Smooth muscle cell (in vitro differentiated cells): ENCODE measurements around the gene EVI2B. TPM values are rescaled to one million over a fixed set of nuclear protein-coding genes. Genes with fewer than 3 reads are reported as not detected.
"Not testable (repeated sequence)": the region's sequence is repeated elsewhere in the genome, so short reads cannot be mapped to it uniquely, and the experiment has no call there.

ENCODE experiments used
- DNase-seq: peaks from one replicate; lab custom pipeline; 2025; ENCODE audit not compliant: unreplicated experiment; lab: John Stamatoyannopoulos, UW
- H2AFZ ChIP-seq: fragments of 200-600 bp; sonication (generic); 2 replicates; pipeline ENCODE4 v1.6.0; 2016; ENCODE audit warnings: antibody characterized with exemption, low read depth, mild to moderate bottlenecking
- H3F3A ChIP-seq: fragments of 200-600 bp; sonication (generic); 2 replicates; pipeline ENCODE4 v1.6.0; 2017; ENCODE audit warnings: antibody characterized with exemption, low read depth
- H3K27ac ChIP-seq: fragments of 200-600 bp; sonication (generic); 2 replicates; pipeline ENCODE4 v1.5.1; 2016; ENCODE audit warnings: low read depth, mild to moderate bottlenecking
- H3K27me3 ChIP-seq: fragments of 200-600 bp; sonication (generic); 2 replicates; pipeline ENCODE4 v1.6.1; 2016; ENCODE audit warnings: low read depth, mild to moderate bottlenecking
- H3K36me3 ChIP-seq: fragments of 200-600 bp; sonication (generic); 2 replicates; pipeline ENCODE4 v1.5.1; 2016; ENCODE audit warnings: low read depth
- H3K4me1 ChIP-seq: fragments of 200-600 bp; sonication (generic); 2 replicates; pipeline ENCODE4 v1.5.1; 2016; ENCODE audit warnings: low read depth
- H3K4me2 ChIP-seq: fragments of 200-600 bp; sonication (generic); 2 replicates; pipeline ENCODE4 v1.6.0; 2016; ENCODE audit warnings: mild to moderate bottlenecking
- H3K4me3 ChIP-seq: fragments of 200-600 bp; sonication (generic); 2 replicates; pipeline ENCODE4 v1.5.1; 2016; ENCODE audit warnings: mild to moderate bottlenecking
- H3K79me2 ChIP-seq: fragments of 200-600 bp; sonication (generic); 2 replicates; pipeline ENCODE4 v1.6.0; 2016; ENCODE audit warnings: low read depth, mild to moderate bottlenecking
- H3K9ac ChIP-seq: fragments of 200-600 bp; sonication (generic); 2 replicates; pipeline ENCODE4 v1.6.0; 2016; ENCODE audit warnings: low read depth
- H3K9me3 ChIP-seq: fragments of 200-600 bp; sonication (generic); replicated peaks from 2 replicates; pipeline ENCODE4 v1.5.1; 2016; ENCODE audit warnings: low read depth
- H4K20me1 ChIP-seq: fragments of 200-600 bp; sonication (generic); 2 replicates; pipeline ENCODE4 v1.6.0; 2016; ENCODE audit warnings: low read depth
- CTCF ChIP-seq: fragments of 200-600 bp; sonication (generic); IDR thresholded peaks from 2 replicates; pipeline ENCODE4 v1.5.1; 2017; ENCODE audit warnings: borderline replicate concordance, mild to moderate bottlenecking, antibody characterized with exemption; ENCODE audit not compliant: insufficient read depth, poor library complexity, severe bottlenecking
- WGBS: methylation state at CpG from one replicate; pipeline ENCODE4 v1.1.7; 2016; ENCODE audit warnings: low lambda C conversion rate; 5-methylcytosine and 5-hydroxymethylcytosine counted together
- polyA plus RNA-seq: library from polyadenylated mRNA; unstranded; fragments of >200 nt; fragmentation: Nextera tagmentation; extraction: Ambion mirVana; gene quantifications from 2 replicates; pipeline ENCODE4 v1.2.1, GENCODE V29; 2016
- total RNA-seq: library from RNA; depleted of rRNA; stranded (reverse); fragments of >200 nt; gene quantifications from 2 replicates; pipeline ENCODE4 v1.2.3, GENCODE V29; 2014

The EVI2B gene
- total and polyA plus RNA-seq, 2 experiments from 2014 or later: not detected

GRCh38 chr17:31294231-31294630 lies 19.6 kb downstream of the EVI2B start:
- H3K4me2 ChIP-seq: no peak overlapping the region
- no peak overlapping the region for H3K27ac ChIP-seq
- TF ChIP-seq CTCF: no peak
- H3K79me2 ChIP-seq: no peaks in the 10 kb centered on the region
- no peaks in the 10 kb centered on the region for H3K27me3 ChIP-seq
- no peaks in the 10 kb centered on the region for H3K9me3 ChIP-seq
- H3K36me3 ChIP-seq: no peaks in the 10 kb centered on the region
- H4K20me1 ChIP-seq: peaks cover 26% of the 10 kb centered on the region
- no peak for DNase-seq
- H3K4me1 ChIP-seq: peaks cover 14% of the 10 kb centered on the region
- H2AFZ ChIP-seq: no peak overlapping the region
- no peak overlapping the region for H3K4me3 ChIP-seq
- H3K9ac ChIP-seq: no peak overlapping the region
- H3F3A ChIP-seq: no peaks in the 10 kb centered on the region
- WGBS: 96% methylated on average over 3 of the region's 3 CpGs

- Histone ChIP-seq H2AFZ (no peak overlapping the region), H3K79me2 (no peaks in the 10 kb centered on the region), H3K36me3 (no peaks in the 10 kb centered on the region), H3K9me3 (no peaks in the 10 kb centered on the region), H4K20me1 (peaks cover 26% of the 10 kb centered on the region), H3K27ac (no peak overlapping the region), H3K4me2 (no peak overlapping the region), H3K4me3 (no peak overlapping the region), H3F3A (no peaks in the 10 kb centered on the region), H3K4me1 (peaks cover 14% of the 10 kb centered on the region), H3K9ac (no peak overlapping the region), H3K27me3 (no peaks in the 10 kb centered on the region)
- DNase-seq: no peak
- WGBS: 82% methylated on average over 2 of the region's 2 CpGs
- TF ChIP-seq CTCF: no peak
Measured at GRCh38 chr17:31293581-31293980, 20.3 kb downstream of the EVI2B start.

- Histone ChIP-seq H3K79me2 (no peaks in the 10 kb centered on the region), H4K20me1 (peaks cover 21% of the 10 kb centered on the region), H2AFZ (no peak overlapping the region), H3K4me2 (no peak overlapping the region), H3K27ac (no peak overlapping the region), H3K36me3 (no peaks in the 10 kb centered on the region), H3K9ac (no peak overlapping the region), H3K4me1 (peaks cover 9% of the 10 kb centered on the region), H3K4me3 (no peak overlapping the region), H3K27me3 (no peaks in the 10 kb centered on the region), H3K9me3 (no peaks in the 10 kb centered on the region), H3F3A (no peaks in the 10 kb centered on the region)
- no peak for DNase-seq
- TF ChIP-seq CTCF: no peak
Measured at GRCh38 chr17:31291820-31292219, 22.0 kb downstream of the EVI2B start.

GRCh38 chr17:31289790-31290189 lies 24.1 kb downstream of the EVI2B start:
- 95% methylated on average over 3 of the region's 3 CpGs for WGBS
- no peak for TF ChIP-seq CTCF
- Histone ChIP-seq H3K4me3 (no peak overlapping the region), H3K4me1 (no peaks in the 10 kb centered on the region), H3F3A (no peaks in the 10 kb centered on the region), H3K79me2 (no peaks in the 10 kb centered on the region), H3K9me3 (no peaks in the 10 kb centered on the region), H2AFZ (no peak overlapping the region), H3K4me2 (no peak overlapping the region), H4K20me1 (peaks cover 15% of the 10 kb centered on the region), H3K27me3 (no peaks in the 10 kb centered on the region), H3K36me3 (no peaks in the 10 kb centered on the region), H3K9ac (no peak overlapping the region), H3K27ac (no peak overlapping the region)
- DNase-seq: no peak

GRCh38 chr17:31287932-31288331 lies 25.9 kb downstream of the EVI2B start:
- not testable (repeated sequence) for H3K9me3 ChIP-seq, DNase-seq, H3K27ac ChIP-seq, H2AFZ ChIP-seq, H3F3A ChIP-seq, H3K79me2 ChIP-seq, H3K27me3 ChIP-seq, H3K4me3 ChIP-seq, H3K36me3 ChIP-seq, H3K4me2 ChIP-seq, H3K9ac ChIP-seq, H3K4me1 ChIP-seq
- peaks cover 23% of the 10 kb centered on the region for H4K20me1 ChIP-seq
- WGBS: no CpG with 5 or more reads among the region's 1 CpG
